Right lobe of liver (tissue), 4 donors: Measurements from ENCODE around the gene RARB.

ENCODE experiments used
- POLR2A ChIP-seq: fragments of 450-650 bp; IDR thresholded peaks from one replicate; pipeline ENCODE4 v1.6.1; 2017; ENCODE audit warnings: antibody characterized with exemption, mild to moderate bottlenecking
- TF ChIP-seq, protein P1 (sequence below), 4 donors: fragments of 200-600 bp in 3 of 4; fragments of 450-650 bp in 1 of 4; IDR thresholded peaks; one replicate each; pipeline versions ENCODE4 v1.5.1 to v1.8.0; 2016 to 2022; ENCODE audit warnings: antibody characterized with exemption in 4 of 4, mild to moderate bottlenecking in 2 of 4
- donor health status: DM: no; HTN: no; CAD: no.
- donor health status: DM: no; HTN: no; CAD: no.
- donor health status: DM: no; HTN: yes; CAD: no.

- TF ChIP-seq POLR2A: no peak
- TF ChIP-seq, protein P1, sequence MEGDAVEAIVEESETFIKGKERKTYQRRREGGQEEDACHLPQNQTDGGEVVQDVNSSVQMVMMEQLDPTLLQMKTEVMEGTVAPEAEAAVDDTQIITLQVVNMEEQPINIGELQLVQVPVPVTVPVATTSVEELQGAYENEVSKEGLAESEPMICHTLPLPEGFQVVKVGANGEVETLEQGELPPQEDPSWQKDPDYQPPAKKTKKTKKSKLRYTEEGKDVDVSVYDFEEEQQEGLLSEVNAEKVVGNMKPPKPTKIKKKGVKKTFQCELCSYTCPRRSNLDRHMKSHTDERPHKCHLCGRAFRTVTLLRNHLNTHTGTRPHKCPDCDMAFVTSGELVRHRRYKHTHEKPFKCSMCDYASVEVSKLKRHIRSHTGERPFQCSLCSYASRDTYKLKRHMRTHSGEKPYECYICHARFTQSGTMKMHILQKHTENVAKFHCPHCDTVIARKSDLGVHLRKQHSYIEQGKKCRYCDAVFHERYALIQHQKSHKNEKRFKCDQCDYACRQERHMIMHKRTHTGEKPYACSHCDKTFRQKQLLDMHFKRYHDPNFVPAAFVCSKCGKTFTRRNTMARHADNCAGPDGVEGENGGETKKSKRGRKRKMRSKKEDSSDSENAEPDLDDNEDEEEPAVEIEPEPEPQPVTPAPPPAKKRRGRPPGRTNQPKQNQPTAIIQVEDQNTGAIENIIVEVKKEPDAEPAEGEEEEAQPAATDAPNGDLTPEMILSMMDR (IDR thresholded peaks at IDR 0.05): no peak
Measured at GRCh38 chr3:25586167-25586505, 158.1 kb downstream of the RARB start.
